GM19025 (cell line): ENCODE results near the gene DCP1A.

Source experiments
- ATAC-seq: cut with Tn5 transposase; IDR thresholded peaks from one replicate; pipeline ENCODE4 v1.9.1; 2021; ENCODE audit warnings: mild to moderate bottlenecking, low read depth, moderate library complexity; ENCODE audit not compliant: unreplicated experiment

DCP1A gene

DNA sequence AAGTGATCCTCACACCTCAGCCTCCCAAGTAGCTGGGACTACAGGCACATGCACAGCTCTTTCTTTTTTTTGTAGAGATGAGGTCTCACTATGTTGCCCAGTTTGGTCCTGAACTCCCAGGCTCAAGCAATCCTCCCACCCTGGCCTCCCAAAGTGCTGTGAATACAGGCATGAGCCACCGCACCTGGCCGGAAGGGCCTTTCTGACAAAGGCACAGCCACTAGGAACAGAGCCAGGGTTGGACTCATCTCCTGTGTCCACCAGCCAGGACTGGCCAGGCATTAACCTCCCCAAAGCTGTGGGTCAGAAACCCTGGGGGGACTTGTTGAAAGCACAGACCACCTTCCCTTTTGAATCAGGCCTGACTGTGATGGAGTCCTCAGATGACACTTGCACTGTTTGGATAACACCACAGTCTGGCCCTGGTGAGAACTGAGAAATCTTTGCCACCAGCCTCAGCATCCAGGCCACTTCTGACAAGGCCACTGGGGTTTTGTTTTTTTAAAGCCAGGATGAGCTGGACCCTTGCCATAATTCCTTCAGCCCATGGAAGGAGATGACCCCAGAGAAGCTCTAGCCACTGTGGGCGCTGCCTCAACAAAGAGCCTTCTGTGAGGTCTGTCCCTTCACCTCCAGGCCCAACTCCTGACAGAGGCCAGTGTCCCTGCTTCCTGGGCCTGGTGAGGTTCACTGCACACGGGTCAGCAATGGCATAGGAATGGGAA, 96.3 kb downstream of the DCP1A start:
- no peak for ATAC-seq

DNA sequence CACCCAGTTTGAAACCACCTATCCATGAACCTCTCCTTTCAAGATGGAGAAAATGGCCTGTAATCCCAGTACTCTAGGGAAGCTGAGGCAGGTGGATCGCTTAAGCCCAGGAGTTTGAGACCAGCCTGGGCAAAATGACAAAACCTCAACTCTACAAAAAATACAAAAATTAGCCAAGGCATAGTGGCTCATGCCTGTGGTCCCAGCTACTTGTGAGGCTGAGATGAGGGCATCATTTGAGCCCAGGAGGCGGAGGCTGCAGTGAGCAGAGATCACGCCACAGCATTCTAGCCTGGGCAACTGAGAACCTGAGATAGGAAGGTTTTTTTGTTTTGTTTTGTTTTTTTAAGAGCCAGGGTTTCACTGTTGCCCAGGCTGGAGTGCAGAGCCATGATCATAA, 96.9 kb downstream of the DCP1A start:
- ATAC-seq: no peak

DNA sequence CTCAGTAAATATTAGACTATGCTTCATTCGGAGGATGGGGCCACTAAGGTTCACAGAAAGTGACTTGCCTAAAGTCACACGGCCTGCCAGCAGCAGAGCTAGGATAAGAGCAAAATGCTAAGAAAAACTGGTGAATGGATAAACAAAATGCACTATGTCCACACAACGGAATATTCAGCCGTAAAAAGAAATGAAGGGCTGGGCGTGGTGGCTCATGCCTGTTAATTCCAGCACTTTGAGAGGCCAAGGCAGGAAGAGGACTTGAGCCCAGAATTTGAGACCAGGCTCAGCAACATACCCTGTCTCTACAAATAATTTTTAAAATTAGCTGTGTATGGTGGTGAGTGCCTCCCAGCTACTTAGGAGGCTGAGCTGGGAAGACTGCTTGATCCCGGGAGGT, 99.2 kb downstream of the DCP1A start:
- no peak for ATAC-seq

DNA sequence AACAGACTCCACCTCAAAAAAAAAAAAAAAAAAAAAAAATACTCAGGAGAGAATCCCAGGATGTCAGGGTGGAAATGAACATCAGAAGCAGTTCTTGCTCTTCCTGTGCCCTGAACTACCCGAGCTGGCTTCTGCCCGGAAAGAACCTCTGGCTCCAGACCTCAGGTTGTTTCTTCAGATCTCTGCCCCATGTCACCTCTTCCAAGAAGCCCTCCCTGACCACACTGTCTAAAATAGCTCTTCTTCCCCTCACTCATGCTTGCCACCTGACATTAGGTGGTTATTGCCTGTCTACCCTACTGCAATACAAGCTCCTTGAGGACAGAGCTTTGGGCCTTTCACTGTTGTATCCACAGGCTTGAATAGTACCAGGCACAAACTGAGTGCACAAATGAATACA, 99.7 kb downstream of the DCP1A start:
- no peak for ATAC-seq

DNA sequence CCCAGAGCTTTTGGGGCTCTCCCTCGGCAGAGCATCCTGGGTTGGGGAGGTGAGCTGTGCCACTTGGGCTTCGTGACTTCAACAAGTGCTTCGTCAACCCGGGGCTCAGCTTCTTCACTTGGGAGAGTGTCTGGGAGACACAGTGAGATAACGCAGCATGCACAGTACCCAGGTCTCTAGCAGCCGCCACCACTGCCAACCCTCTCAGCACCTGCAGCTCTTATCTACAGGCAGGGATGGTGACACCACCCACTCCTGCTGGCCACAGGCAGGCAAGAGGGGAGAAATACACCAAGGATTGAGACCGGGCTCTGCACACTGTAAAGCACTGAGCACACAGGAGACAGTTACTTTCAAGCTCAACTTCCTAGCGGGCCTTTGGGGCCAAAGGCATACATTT, 103.1 kb downstream of the DCP1A start:
- ATAC-seq: no peak

DNA sequence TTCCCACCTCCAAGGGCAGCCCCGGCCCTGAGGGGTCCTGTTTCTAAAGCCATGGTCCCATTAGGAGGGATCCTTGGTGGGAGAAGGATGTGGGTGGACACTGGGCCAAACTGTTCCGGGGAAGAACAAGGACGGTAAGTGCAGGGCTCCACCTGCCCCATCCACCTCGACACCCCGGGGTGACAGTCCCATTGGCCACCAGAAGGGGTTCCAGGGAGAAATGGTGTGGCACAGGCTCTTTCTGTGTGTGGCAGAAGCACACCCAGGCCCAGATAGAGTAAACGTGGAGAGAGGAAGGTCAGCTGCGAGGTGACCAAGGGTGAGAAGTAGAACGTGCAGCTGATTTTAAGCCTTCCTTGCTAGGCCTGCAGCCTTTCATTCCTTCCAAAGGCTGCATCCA, 103.6 kb downstream of the DCP1A start:
- no peak for ATAC-seq

DNA sequence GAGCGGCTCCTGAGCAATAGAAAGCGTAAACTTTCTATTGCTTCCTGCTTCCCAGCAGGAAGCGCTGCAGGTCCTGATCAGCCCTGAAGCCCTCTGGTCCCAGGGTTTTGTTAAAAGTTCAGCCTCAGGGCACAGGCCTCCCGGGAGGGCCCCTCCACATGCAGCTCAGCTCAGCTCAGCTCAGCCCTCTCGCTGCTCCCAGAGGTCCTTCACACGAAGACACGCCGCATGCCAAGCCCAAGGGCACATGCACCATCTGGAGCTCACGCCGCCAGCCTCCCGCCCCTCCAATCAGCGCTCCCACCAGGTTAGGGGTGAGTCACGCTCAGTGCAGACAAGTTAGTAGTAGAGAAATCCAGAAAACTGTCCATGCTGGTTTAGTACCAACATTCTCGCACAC, 104.2 kb downstream of the DCP1A start:
- ATAC-seq: no peak

DNA sequence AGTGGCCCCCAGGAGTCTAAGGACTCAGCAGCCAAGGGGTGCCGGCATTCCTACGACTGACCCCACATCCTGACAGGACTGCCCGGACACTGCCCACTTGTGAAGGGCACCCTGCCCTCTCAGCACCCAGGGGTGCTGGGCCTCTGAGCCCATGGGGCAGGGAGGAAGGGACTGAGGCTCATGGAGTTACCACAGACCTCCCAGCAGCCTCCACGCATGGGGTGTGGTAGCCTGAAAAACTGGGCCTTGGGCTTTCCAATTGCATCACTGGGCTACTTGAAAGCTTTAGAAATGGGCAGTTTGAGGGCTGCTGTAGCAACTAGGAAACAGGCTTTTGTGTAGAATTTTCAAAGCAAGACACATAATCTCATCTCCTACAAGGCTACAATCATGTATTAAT, 104.7 kb downstream of the DCP1A start:
- ATAC-seq: no peak

DNA sequence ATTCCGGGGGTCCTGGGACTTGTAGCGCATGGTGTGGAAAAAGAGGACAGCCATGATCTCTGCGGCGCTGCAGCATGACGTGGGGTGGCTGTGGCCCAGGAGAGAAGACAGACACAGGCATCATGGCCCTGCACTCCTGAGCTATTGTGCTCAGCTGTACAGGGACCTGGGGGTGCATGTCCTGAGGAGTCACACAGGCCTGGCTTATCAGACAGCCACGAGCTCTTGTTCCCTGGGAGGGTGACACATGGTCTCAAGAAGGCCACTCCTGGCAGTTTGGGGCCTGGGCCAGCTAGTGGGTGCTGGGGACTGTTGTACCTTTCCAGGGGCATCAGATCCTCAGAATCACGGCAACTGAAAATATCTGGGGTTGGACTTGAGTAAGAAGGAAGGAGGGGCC, 105.2 kb downstream of the DCP1A start:
- no peak for ATAC-seq

DNA sequence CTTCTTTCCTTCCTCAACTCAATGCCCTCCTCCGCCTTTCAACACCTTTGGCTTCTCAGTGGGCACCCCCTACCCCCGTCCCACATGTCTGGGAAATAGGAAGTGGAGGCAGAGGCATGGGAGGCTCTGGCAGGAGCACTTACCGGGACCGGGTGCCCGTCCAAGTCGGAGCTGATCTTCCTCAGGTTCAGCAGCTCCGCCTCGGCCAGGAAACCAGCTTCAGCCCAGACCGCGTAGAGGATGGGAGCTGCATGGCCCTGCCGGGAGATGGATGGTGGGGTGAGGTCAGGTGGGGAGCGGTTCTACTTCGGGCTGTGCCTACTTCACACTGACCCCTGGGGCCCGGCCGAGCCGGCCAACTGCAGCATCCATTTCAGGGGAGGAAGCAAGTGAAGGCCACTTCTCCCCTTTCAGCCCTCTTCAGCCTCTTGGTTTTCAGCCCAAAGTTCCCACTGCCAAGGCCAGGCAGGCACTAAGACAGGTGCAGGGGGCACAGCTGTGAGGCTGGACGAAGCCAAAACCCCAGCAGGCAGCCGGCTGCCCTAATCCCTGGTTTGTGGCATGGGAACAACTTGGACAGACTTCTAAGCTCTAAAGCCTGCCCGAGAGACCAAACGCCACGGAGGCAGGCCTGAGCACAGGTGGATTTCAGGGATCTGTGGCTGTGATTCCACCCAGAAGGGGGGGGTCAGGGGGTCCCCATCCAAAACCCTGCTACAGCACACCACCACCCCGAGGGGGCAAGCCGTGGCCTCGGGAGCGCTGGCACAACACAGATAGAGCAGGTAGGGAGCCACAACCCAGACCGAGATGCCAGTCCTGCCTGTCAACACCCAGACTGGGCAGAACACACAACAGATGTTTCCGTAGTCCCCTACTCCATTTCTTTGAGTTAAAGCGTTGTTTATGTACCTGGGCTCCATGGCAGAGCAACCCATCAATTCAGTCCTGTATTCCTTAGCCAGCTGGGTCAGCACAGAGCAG, 106.1 kb downstream of the DCP1A start:
- ATAC-seq: no peak

DNA sequence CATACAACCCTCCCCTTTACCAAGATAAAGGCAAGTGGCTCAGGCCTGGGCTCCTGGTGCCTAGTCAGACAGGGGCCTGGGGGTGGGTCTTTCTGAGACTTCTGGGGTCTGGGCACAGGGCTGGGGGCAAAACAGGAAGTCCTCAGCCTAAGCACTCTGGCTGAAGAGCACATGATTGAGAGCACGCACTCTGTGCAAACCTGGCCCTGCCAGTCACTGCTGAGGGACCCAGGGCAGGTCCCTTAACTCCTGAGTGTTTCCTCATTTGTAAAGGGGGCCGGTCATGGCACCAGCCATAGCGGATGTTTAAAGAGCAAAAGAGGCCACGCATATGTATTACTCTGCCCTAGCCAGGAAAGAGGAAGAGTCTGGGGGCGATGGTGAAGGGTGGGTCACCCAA, 107.5 kb downstream of the DCP1A start:
- ATAC-seq: no peak

DNA sequence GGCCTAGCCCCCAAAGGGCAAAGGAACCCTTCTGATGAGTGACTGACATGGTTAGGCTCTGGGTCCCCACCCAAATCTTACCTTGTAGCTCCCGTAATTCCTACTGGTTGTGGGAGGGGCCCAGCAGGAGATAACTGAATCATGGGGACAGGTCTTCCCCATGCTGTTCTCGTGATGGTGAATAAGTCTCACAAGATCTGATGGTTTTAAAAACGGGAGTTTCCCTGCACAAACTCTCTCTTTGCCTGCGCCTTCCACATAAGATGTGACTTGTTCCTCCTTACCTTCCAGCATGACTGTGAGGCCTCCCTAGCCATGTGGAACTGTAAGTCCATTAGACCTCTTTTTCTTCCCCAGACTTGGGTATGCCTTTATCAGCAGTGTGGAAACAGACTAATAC, 108.5 kb downstream of the DCP1A start:
- no peak for ATAC-seq

DNA sequence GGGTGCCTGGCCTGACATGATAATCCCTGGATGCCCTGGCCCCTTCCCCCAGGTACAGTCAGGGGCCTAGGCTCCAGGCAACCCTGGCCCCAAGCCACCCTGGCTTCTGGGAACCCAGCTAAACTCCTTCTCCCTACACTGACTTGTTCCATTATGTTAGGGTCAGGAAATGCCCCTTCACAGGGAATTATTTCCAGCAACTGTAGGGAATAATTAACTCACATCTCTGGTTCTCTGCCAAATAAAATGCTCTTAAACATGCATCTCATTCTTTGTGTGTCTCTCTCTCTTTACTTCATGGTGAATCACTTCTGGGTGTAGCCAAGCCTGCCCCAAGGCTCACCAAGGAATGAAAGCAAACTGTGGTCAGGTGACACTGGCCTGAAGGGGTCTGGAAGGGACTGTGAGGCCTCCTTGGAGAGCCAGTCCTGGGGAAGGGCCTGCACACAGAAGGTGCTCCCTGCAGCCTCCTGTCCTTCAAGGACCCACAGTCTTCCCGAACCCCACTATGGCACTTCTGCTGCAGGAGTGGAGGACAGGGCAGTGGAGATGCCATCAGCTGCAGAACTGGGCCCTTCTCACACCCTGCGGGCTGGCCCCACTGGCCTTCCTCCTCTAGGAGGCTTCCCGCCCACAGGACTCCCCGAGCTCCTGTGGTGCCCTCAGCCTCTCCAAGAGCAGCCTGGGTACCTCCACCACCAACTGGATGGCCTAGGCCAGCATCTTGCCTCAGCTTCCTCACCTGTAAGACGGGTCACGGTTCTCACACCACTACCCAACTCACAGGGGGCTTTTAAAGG, 109.1 kb downstream of the DCP1A start:
- ATAC-seq: no peak

DNA sequence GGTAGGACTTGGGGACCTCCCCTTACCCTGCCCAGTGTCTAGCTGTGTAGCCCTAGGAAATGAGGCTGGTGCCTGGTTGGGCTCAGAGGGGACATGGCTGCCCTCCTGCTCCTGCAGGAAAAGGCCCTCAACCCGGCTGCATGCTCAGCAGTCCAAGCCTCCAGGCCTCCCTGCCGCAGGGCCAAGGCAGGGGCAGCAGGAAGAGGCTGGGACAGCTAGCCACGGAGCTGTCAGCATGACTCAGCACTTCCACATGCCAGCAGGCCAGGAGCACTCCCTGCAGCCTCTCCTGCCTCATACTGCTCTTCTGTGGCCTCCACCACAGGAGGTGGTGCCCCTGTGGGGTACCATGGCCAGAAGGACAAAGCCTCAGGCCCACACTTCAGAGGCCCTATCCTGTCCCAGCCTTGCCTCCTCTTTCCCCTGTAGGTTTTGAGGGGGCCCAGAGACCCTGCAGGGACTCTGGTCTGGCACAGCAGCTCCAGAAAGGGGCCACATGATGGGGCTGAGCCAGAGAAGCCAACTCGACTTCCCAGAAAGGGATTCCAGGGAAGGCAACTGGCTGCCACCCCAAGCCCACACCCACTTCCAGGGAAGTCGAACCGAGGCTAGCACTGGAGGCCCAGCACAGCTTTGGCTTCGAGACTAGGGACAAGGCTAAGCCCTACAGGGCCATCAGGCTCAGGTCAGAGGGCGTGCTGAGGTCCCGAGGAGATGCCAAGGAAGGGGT, 111.1 kb downstream of the DCP1A start:
- no peak for ATAC-seq

DNA sequence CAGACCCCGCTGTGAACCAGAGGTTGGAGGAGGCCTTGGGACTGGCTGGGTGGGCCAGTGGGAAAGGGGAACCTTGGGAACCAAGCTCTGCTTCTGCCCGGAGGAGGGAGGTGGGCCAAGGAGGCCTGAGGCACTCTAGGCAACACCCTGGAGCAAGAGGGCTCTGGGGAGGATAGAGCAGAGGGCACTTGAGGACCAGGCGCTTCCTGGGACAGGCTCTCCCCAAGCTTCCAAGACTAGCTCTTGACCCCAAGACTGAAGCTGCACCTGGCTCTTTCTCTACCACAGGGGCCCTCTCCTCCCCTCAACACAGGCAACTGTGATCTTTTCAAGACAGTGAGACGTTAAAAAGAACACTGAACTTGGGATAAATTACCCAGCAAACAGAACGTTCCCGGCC, 111.8 kb downstream of the DCP1A start:
- no peak for ATAC-seq

DNA sequence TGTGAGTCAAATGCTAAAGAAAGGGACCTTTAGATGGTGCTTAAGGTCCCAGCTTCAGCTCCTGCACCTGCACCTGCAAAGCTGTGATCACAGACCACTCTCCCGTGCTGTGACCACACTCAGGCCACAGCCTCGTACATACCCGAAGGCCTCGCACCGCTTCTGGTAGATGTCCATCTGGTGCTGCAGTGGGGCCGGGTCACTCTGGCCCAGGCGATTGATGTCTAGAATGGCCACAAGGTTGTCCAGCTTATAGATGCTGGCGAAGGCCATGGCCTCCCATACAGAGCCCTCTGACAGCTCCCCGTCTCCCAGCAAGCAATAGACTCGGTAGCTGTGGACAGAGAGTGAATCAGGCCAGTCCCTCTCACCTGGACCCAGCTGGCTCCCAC, 112.5 kb downstream of the DCP1A start:
- no peak for ATAC-seq

DNA sequence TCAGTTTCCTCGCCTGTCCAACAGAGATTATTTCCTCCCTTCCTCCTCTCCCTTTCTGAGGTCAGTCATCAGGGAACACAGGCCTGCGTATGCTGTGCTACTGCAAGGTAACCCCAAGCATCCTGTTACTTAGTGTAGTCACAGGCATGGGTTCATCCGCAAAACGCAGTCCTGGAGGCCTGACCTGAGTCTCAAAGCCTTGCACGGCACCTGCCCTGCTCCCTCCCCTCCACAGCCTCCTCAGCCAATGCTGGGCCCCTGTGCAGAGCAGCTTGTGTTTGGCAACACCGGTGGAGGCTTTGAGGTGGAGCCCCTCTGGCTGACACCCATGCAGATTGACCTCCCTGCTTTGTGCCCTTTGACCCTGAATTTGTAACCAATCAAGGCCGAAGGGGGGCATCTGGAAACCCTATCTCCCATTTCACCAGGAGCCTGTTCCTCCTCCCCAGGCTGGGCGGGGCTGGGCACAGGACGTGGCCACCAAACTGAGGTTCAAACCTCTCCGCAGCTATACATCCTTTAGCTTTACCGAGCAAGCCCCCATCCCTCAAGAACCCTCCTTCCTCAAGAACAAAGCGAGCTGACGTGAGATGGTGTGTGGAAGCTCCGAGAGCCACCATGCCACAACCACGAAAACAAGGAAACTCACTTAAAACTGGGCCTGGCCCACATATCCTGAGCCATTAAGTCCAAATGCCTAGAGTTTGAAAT, 113.1 kb downstream of the DCP1A start:
- no peak for ATAC-seq
